GM21367 (cell line): ENCODE data around the gene NAXD.
"Not testable (repeated sequence)": the region's sequence is repeated elsewhere in the genome, so short reads cannot be mapped to it uniquely, and the experiment has no call there.

Source experiments
- ATAC-seq: cut with Tn5 transposase; IDR thresholded peaks from one replicate; pipeline ENCODE4 v1.9.1; 2021; ENCODE audit not compliant: unreplicated experiment

NAXD gene

GRCh38 chr13:110662777-110663443 is 47.6 kb downstream of the NAXD start:
- no peak for ATAC-seq

GRCh38 chr13:110663491-110663890 is 48.1 kb downstream of the NAXD start:
- ATAC-seq = no peak

GRCh38 chr13:110664041-110664440 is 48.7 kb downstream of the NAXD start:
- ATAC-seq = no peak

GRCh38 chr13:110664673-110665072 is 49.3 kb downstream of the NAXD start:
- no peak for ATAC-seq

GRCh38 chr13:110665491-110666254 is 50.3 kb downstream of the NAXD start:
- no peak for ATAC-seq

GRCh38 chr13:110666255-110666533 is 50.8 kb downstream of the NAXD start:
- no peak for ATAC-seq

GRCh38 chr13:110669036-110669435 is 53.7 kb downstream of the NAXD start:
- ATAC-seq = no peak

- ATAC-seq = not testable (repeated sequence)
Observed at GRCh38 chr13:110669814-110670213, 54.5 kb downstream of the NAXD start.

GRCh38 chr13:110676595-110677587 is 61.5 kb downstream of the NAXD start:
- ATAC-seq = peak; percentile 77

GRCh38 chr13:110677731-110678545 is 62.6 kb downstream of the NAXD start:
- ATAC-seq = no peak

- ATAC-seq = no peak
Observed at GRCh38 chr13:110680852-110681251, 65.5 kb downstream of the NAXD start.

GRCh38 chr13:110681868-110682550 is 66.7 kb downstream of the NAXD start:
- ATAC-seq = no peak

- no peak for ATAC-seq
Observed at GRCh38 chr13:110682746-110683145, 67.4 kb downstream of the NAXD start.

GRCh38 chr13:110683203-110683883 is 68.0 kb downstream of the NAXD start:
- no peak for ATAC-seq

GRCh38 chr13:110683921-110684320 is 68.6 kb downstream of the NAXD start:
- no peak for ATAC-seq

- ATAC-seq = no peak
Observed at GRCh38 chr13:110684388-110685056, 69.2 kb downstream of the NAXD start.

- no peak for ATAC-seq
Observed at GRCh38 chr13:110685305-110686020, 70.1 kb downstream of the NAXD start.

- ATAC-seq = no peak
Observed at GRCh38 chr13:110687736-110688135, 72.4 kb downstream of the NAXD start.
